WI38 (cell line): ENCODE data around the gene HPDL.
"Not testable (repeated sequence)": the region's sequence is repeated elsewhere in the genome, so short reads cannot be mapped to it uniquely, and the experiment has no call there.

Source experiments
- H3K4me3 ChIP-seq: 2 replicates; pipeline ENCODE4 v1.5.1; 2011; ENCODE audit warnings: low read depth, mild to moderate bottlenecking, control low read depth, low read length
- CTCF ChIP-seq: IDR thresholded peaks from 2 replicates; pipeline ENCODE4 v1.5.1; 2012; ENCODE audit warnings: low read depth, mild to moderate bottlenecking, control low read depth, low read length

Gene HPDL

GRCh38 chr1:45326627-45327623 lies at the start of gene HPDL:
HPDL (plus strand) TSS chr1:45326895; CDS start chr1:45327149, 254 bp downstream.
- peak within 1 kb of the TSS; percentile 58 for H3K4me3 ChIP-seq
- TF ChIP-seq CTCF: no peak

GRCh38 chr1:45282351-45282750 lies 44.3 kb upstream of the HPDL start:
- no peak for TF ChIP-seq CTCF
- H3K4me3 ChIP-seq: no peak overlapping the region

GRCh38 chr1:45284858-45285257 lies 41.8 kb upstream of the HPDL start:
- not testable (repeated sequence) for H3K4me3 ChIP-seq

- not testable (repeated sequence) for H3K4me3 ChIP-seq
These were observed 40.2 kb upstream of the HPDL start for GRCh38 chr1:45286521-45286920.

GRCh38 chr1:45291002-45291401 lies 35.7 kb upstream of the HPDL start:
- H3K4me3 ChIP-seq: not testable (repeated sequence)

GRCh38 chr1:45291716-45292115 lies 35.0 kb upstream of the HPDL start:
- no peak overlapping the region for H3K4me3 ChIP-seq
- TF ChIP-seq CTCF: no peak

GRCh38 chr1:45297666-45298356 lies 28.9 kb upstream of the HPDL start:
- no peak overlapping the region for H3K4me3 ChIP-seq
- TF ChIP-seq CTCF: no peak

- no peak for TF ChIP-seq CTCF
- H3K4me3 ChIP-seq: no peak overlapping the region
These were observed 27.4 kb upstream of the HPDL start for GRCh38 chr1:45299296-45299695.
